H1 (cell line): Measurements from ENCODE around the gene CAPN10. TPM values are rescaled to one million over a fixed set of nuclear protein-coding genes. Genes with fewer than 3 reads are reported as not detected.

Experiments
- BACH1 ChIP-seq: IDR thresholded peaks from 2 replicates; pipeline ENCODE4 v1.6.1; 2012; ENCODE audit warnings: low read length, improper control_type of control experiment
- CTCF ChIP-seq, 3 experiments: IDR thresholded peaks; 1 replicate in 2 of 3; 2 replicates in 1 of 3; pipeline versions ENCODE4 v1.5.1 to v1.6.1; 2011; ENCODE audit warnings: low read length in 3 of 3, mild to moderate bottlenecking in 3 of 3, inconsistent platforms in 2 of 3, low read depth in 1 of 3, moderate library complexity in 1 of 3; ENCODE audit not compliant: insufficient read depth in 1 of 3; ENCODE audit errors: control extremely low read depth in 1 of 3
- RAD21 ChIP-seq, 2 experiments: IDR thresholded peaks in 1 of 2; conservative IDR thresholded peaks in 1 of 2; 2 replicates each; pipeline ENCODE4 v1.6.1; 2011; ENCODE audit warnings: low read depth in 2 of 2, low read length in 2 of 2, improper control_type of control experiment in 1 of 2, inconsistent platforms in 1 of 2, mild to moderate bottlenecking in 1 of 2, moderate library complexity in 1 of 2
- SIN3A ChIP-seq, 2 experiments: IDR thresholded peaks in 1 of 2; conservative IDR thresholded peaks in 1 of 2; 2 replicates each; pipeline ENCODE4 v1.6.1; 2011 to 2012; ENCODE audit warnings: low read length in 2 of 2, improper control_type of control experiment in 1 of 2, low read depth in 1 of 2, mild to moderate bottlenecking in 1 of 2
- TEAD4 ChIP-seq: IDR thresholded peaks from 2 replicates; pipeline ENCODE4 v1.6.1; 2012; ENCODE audit warnings: low read depth, low read length, inconsistent platforms, mixed read lengths
- polyA plus RNA-seq, 7 experiments: library from polyadenylated mRNA; depleted of rRNA in 3 of 7; stranded (reverse) in 5 of 7; unstranded in 2 of 7; fragments of >200 nt in 5 of 7; fragments of 200-250 nt in 2 of 7; gene quantifications; 1 replicate in 5 of 7; 2 replicates in 1 of 7; 4 replicates in 1 of 7; pipeline versions ENCODE4 v1.2.1 to v1.2.3, GENCODE V29; 2011 to 2013; ENCODE audit warnings: missing spikeins in 2 of 7, mixed read lengths in 2 of 7
- total RNA-seq: library from RNA; stranded (reverse); fragmentation: NEBNext Ultra II Directional; extraction: Animal tissue kit (Norgen Biotek cat#: 25700); gene quantifications from 2 replicates; pipeline ENCODE4 v1.2.1, GENCODE V29; 2021

The CAPN10 gene
- total and polyA plus RNA-seq, 2 of the 8 experiments (the other 6 are each of a cell fraction or from before 2014, with no cell fraction given): 30.7 to 39.8 TPM

- TF ChIP-seq SIN3A (conservative IDR thresholded peaks at IDR 0.05 in 1 of 2, IDR thresholded peaks at IDR 0.05 in 1 of 2; ENCODE audit: low read depth in 1 of 2, low read length in 2 of 2) (peak in 1 of 2 experiments; percentile 77; a peak in 2 of 4 replicates), TEAD4 (0 out of 2 replicates have a peak, but pooled peaks have one; percentile 18), CTCF (IDR thresholded peaks at IDR 0.05; ENCODE audit: control extremely low read depth in 1 of 3, insufficient read depth in 1 of 3, low read depth in 1 of 3, low read length in 3 of 3) (peak in 2 of 3 experiments; percentile 76 to 86; a peak in 3 of 4 replicates), BACH1 (0 out of 2 replicates have a peak, but pooled peaks have one; percentile 47), RAD21 (IDR thresholded peaks at IDR 0.05 in 1 of 2, conservative IDR thresholded peaks at IDR 0.05 in 1 of 2; ENCODE audit: low read depth in 2 of 2, low read length in 2 of 2) (peak; percentile 19 to 52; a peak in 3 of 4 replicates)
- TF ChIP-seq, all 59 proteins: peak for 13
These were observed 6.5 kb upstream of the CAPN10 start (continued) for GRCh38 chr2:240579771-240580614.
